HG03060 (cell line): ENCODE data around the gene EIF2AK3.
"Not testable (repeated sequence)": the region's sequence is repeated elsewhere in the genome, so short reads cannot be mapped to it uniquely, and the experiment has no call there.

ENCODE experiments used
- ATAC-seq: cut with Tn5 transposase; IDR thresholded peaks from one replicate; pipeline ENCODE4 v1.9.1; 2021; ENCODE audit warnings: low read depth, moderate number of reproducible peaks; ENCODE audit not compliant: unreplicated experiment

Gene EIF2AK3

DNA sequence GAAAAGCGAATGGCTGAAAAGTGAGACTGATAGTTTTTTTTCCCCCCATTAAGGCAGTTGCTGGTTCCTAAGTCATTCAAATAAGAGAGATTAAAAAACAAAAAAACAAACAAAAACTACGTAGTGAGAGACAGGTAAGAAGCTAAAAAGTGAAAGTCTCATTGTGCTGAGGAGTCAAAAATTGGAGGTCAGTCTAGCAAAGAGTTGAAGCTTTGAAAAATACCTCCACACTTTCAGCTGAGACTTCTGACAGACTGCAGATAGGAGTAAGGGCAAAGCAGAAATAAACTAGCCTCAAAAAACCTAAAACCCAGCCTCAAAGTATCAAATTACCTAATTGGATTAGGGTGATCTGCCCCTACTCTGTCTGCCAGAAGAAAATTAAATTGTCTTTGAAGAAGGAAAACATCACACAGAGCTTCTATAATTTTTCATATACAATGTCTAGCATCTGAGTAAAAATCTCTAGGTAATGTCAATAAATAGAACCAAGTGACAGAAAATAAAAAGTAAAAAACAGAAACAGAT is 10.9 kb upstream of the EIF2AK3 start:
- ATAC-seq = no peak

DNA sequence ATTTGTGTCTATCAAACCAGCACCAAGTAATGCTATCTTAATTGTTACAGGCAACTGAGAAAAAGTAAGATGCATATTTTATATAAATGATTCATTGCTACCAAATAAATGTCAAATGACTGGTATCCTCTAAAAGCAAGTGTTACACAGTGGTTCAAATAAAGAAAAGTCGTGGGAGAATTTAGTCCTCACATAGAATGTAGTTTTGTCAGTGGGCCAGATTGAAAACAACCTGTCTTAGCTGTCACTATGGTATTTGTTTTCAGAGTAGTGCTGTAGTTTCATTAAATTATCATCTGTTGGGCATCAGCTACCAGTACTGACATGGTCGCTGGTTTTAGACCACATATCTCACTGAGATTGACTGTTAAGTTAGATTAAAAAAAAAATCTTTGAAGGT is 10.2 kb upstream of the EIF2AK3 start:
- ATAC-seq = no peak

DNA sequence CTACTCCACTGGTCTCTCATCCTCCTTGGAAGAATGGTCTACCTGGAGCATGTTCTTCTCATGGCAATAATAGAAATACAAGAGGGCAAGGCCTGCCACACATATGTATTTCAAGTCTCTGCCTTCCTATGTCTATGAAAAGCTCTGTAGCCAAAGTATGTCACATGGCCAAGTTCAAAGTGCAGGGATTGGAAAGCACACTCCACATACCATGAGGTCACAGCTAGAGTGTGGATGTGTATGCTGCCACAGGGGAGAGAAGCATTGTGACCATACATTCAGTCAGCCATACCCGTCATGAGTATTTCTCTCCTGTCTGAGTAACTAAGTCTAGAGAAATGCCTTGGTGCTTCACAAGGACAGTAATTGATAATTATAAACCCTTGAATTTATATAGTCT is 8.8 kb upstream of the EIF2AK3 start:
- no peak for ATAC-seq

DNA sequence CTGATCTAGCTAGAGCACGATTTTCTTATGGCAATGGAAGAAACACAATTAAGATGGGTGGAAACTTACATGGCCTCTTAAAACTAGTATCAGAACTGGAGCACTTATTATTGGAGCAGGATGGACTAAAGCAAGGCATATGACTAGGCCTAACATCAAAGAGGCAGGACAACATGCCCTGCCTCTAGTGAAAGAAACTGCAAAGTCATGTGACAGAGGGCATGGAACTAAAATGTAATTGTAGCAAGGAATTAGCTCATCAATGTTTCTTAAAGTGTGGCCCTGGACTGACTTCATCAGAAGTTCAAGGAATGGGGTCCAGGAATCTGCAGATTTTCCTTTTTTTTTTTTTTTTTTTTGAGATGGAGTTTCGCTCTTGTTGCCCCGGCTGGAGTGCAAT is 5.3 kb upstream of the EIF2AK3 start:
- ATAC-seq = no peak

DNA sequence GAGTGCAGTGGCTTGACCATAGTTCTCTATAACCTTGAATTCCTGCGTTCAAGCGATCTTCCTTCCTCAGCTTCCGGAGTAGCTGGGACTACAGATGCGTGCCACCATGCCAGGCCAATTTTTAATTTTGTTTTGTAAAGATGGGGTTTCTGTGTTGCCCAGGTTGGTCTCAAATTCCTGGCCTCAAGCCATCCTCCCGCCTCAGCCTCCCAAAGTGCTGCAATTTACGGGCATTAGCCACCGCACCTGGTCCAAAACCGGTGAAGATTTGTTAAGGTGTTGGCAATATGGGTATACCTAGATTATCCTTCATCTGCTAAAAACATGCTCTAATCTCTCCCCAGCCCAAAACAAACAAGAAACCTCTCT is 1.3 kb upstream of the EIF2AK3 start:
- no peak for ATAC-seq

DNA sequence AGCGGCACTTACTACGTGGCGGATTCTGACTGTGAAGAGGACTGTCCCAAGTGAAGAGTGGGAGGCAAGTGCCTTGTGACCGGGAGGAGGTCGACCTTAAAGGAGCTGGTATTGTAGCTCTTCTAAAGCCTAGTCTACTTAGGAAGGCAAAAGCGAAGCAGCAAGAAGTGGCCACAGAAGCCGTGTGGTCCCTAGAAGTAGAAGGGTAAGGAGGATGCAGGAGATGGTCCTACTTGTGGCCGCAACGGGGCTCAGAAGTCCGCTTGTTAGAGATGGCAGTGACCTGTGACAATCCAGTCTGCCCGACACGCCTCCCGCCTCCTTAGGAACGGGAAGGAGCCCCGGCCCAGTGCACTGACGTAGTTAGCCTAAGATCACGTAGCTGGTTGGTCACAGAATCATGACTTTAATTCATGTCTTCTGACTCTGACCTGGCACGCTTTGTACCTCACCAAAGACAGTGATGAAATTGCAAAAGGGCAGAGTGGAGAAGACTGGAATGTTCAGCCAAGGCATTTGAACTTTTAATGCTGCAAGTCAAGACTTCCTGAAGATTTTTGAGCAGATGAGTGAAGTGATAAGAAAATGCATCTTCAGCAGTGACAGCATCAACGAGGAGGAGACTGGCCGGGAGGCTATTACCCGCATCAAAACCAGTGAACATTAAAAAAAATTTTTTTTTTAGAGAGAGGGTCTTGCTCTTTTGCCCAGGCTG is 749 bp upstream of the EIF2AK3 start:
- ATAC-seq = peak; percentile 29

DNA sequence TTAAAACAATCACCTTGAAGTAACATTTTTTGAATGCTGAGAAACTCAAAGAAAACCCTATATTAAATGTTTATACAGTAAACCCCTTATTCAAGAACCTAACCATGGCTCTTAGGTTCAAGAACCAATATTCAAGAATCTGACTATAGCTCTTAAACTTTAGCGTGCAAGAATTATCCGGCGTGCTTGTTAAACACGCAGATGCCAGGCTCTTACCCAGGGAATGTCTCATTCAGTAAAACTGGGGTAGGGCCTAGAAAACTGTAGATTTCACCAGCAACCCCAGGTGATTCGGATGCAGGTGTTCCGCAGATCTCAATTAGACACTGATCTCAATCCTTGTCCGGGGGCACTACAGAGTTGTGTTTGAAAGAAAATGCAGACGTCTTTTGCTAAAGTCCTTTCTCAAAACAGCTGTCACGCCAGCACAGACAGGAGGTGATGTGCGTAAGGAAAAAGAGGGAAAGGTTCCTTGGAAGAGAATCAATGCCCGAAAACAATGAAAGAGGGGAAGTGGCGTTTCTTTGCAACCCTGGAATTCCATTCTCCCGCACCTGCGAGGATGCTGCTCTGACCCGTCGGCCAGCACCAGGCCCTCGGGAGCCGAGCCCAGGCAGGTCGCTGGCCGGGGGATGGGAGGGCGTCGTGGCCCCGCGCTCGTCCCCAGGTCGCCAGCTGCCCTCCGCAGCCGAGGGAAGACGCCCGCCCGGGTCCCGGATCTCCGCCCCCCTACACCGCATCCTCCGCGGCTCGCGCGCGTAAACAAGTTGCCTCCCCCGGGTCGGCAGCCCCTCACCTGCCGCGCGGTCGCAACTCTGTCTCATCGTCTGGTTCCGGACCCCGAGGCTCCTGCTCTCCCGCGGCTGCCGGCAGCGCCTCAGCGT is 851 bp downstream of the EIF2AK3 start:
- no peak for ATAC-seq

DNA sequence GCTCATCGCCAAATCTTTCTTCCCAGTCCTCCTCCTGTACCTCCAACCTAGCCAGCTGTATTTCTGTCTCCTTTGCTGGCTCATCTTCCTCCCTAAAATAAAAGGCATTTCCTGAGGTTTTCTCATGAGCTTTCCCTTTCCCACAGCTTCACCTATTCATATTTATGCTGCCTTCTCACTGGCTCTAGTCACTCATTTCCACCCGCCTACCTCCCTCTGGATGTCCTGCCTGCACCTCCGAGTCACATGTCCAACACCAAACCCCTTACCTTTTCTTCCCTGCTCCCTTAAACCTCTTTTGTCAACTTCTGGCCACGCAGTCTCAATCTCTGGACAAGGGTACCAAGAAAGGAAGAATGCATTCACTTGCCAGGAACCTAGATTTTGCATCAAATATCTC is 2.8 kb downstream of the EIF2AK3 start:
- no peak for ATAC-seq

DNA sequence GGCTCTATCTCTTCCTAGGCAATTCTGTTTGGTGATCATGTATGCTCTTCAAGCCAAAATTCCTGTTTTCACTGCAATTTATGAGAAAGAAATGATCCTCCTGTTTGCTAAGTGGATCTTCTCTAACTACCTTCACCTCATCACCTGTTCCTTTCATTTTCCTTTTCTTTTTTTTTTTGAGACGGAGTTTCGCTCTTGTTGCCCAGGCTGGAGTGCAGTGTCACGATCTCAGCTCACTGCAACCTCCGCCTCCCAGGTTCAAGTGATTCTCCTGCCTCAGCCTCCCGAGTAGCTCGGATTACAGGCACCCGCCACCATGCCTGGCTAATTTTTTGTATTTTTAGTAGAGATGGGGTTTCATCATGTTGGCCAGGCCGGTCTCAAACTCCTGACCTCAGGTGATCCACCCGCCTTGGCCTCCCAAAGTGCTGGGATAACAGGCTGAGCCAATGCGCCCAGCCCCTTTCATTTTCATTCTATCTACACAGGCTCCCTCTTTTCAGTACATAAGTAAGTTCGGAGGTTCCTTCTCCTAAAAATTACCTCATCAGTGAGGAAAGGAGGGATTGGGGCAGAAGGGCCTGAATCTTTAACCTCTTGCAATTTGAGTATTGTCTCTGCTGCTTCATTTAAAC is 3.3 kb downstream of the EIF2AK3 start:
- ATAC-seq = not testable (repeated sequence)

DNA sequence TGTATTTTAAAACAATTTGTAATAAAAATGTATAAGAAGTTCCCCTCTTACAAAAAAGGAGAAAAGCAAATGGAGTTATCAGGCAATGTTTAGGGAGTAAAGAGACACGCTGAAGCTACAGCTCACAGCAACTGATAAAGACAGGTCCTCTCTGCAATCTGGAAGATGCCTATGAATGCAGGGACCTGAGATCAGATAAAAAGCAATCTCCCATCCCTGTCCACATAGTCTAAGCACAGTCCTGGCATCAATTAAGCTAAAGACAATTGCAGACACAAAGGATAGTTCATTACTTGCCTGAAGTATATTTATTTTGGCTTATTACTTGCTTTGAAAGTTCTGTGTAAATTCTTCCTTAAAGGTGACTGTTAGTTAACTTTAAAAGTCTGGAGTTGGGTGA is 5.0 kb downstream of the EIF2AK3 start:
- ATAC-seq = no peak

DNA sequence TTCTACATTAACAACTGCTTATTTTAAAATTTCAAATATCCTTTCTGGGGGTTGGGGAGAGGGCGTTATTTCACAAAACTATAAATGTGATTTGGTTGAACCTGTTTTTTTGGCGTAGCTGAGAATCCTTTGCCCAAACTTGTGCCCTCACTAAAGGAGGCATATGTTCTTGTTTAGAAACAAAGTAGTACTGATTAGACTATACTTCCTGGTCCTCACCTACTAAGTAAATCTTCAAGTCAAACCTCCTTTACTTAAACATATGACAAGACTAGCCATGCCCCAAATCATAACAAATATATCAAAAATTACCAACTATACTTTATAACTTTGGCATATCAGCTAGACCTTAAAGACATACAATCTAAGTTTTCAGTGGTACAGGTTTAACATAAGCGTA is 5.8 kb downstream of the EIF2AK3 start:
- no peak for ATAC-seq

DNA sequence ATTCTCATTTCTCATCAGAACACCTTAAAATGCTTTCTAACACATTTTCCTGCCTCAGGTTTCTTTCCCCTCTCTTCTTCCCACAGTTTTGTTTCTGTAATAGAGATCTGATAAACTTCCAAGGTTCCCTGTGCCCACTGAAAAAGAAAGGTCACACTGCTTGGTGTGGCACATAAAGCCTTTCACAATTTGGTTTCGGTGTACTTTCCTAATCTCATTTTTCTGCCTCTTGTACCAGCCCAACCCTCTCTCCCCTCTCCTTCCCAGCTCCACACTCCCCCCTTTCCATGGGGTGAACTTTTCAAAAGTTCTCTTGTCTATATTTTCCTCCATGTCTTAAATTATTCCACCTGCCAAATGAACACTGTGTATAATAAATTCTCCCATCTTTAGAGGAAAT is 7.2 kb downstream of the EIF2AK3 start:
- ATAC-seq = no peak

DNA sequence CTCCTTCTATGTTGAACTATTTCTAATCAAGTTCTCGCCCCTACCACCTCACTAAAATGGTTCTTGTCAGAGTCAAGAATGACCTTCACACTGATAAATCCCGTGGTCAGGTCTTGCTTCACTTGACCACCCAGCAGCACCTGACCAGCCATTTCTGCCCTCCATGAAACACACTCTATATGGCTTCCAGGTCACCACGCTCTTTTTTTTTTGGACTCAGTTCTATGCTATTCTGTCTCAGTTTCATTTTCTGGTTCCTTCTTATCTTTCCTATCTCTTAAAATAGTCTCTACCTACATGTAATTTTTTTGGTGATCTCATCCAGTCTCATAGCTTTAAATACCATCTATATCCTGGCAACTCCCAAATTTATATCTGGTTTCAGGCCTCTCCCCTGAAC is 11.4 kb downstream of the EIF2AK3 start:
- peak; percentile 54 for ATAC-seq

DNA sequence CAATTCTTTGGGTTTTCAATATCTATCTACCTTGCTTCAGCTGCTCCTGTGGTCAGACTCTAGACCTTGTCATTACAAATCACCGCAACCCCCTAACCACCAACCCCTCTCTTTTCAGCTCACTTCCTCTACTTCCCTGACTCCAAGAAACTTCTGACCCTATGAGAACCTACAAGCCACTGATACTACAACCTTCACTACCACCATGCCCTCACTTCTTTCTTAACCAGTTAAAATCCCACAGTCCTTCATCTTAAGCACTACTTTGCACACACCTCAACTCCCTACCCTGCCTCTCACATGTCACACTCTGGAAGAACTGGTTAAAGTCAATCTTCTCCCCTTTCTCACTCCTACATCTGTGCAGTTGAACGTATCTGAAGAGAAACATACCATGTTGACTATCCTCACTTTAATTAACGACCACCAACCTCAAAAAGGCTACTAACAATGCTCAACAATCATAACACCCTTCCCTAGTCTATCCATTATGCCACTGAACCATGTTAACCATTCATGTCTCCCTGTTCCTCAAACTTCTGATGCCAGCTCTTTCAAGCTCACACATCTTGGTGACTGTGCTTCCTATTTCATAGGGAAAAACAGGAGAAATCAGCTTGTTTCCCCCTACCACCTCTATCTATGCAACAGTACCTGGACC is 12.6 kb downstream of the EIF2AK3 start:
- ATAC-seq = peak; percentile 42

DNA sequence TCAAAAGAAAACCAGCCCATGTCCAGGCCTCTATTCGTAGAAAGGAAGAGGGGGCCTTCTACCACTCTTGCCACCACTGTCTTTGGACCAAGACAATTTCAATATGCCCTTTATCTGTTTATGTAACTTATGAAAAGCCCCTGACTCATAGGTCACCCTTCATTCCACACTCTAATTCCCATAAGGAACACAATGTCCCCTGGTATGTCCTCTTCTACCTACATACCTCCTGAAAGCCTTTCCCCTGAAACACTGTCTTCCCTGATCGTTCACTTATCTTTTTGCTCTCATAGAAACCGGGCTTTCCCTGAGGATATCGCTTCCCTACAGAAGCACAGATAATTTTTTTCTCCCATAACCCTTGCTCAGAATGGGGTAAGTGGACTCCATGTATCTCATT is 13.3 kb downstream of the EIF2AK3 start:
- ATAC-seq = no peak

DNA sequence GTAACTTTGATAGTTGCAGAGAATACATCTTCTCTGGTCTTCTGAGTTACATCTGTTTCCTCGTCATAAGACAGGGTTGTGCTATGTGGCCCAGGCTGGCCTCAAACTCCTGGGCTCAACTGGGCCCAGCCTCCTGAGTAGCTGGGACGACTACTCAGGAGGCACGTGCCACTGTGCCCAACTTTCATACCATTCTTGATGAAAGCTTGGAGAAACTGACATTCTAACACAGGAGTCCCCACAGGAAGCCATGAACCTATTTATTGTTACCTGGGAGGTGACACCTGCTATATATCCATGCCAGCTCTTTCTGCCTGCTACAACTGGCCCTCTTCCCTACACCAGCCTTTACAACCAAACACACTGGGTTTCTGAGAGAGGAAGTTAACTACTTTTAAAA is 19.1 kb downstream of the EIF2AK3 start:
- no peak for ATAC-seq

DNA sequence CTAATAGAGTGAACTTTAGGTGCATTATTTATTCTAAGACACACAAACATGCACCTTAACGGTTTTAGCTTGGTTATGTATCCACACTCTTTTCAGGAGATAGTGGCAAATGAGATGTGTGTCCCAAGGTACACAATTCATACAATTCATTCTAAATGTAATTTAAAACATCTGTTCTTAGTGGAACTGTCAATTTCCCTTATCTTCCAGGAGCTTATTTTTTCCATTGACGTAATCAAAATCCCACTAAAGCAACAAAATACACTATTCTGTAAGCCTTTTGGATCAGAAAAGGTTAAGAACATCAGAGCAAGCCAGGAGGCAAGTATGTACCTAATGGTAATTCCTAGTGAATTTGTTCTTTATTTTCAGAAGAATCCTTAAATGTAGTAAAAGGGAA is 19.8 kb downstream of the EIF2AK3 start:
- no peak for ATAC-seq

DNA sequence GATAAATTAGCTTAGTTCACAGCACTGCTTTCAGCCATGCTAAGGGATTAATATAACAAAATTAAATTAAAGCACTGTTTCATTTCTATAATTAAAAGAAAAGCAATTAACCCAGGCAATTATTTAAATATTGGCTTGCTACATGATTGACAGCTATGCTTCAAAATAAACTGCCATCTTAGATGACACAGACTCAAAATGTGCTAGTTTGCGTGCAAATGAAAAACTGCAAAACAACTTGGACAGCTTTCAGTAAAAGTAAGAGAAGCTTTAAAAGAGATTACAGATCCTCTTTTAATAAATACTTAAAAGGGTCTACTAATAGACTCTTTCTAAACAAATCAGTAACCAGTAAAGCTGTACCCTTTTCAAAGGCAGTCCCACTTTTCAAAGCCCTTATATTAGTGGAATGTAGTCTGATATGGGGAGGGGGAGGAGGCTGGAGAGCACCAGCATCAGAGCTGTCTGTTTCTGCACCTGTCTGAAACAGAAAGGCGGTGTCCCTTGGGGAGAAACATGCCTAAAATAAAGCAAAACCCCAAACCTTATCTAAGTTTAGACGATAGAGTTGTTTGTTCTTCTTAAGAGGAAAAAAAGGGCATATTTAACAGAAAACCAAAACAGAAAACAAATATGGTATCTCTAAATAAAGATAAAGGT is 20.8 kb downstream of the EIF2AK3 start:
- ATAC-seq = peak; percentile 67

DNA sequence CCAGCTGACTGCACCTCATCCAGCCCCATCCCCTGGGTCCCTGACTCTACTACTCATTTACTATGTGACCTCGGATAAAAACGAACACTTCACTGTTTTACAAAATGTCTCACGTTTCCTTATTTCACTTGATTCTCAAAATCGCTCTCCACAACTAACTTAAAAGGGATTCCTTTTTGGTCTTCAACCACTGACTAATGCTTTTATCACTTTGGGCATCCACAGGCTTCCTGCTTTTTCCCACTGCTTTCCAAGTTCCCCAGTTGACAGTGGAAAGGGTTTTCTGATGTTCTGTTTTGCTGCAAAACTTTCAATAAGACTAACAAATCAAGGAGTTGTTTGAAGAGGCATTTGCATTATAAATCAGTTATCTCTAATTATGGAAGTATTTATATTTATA is 24.1 kb downstream of the EIF2AK3 start:
- no peak for ATAC-seq

DNA sequence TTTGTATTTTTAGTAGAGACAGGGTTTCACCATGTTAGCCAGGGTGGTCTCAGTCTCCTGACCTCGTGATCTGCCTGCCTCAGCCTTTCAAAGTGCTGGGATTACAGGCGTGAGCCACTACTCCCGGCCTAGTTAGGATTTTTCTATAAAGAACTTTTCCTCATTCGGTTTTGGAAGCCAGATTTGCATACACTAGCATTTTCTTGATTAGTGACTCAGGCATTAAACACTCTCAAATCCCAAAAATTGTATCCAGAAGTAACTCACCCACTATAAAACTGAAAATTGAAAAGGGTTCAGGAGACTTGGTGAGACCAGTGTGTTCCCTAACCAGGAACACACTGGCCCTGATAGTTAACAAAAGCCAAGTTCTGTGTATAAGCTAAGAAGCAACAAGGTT is 25.2 kb downstream of the EIF2AK3 start:
- ATAC-seq = no peak
